NCI-H748 (cell line): Measurements from ENCODE around the gene CAPN10.
"Not testable (repeated sequence)": the region's sequence is repeated elsewhere in the genome, so short reads cannot be mapped to it uniquely, and the experiment has no call there.

ENCODE experiments used
- DNase-seq: peaks from one replicate; lab custom pipeline; 2025; ENCODE audit not compliant: unreplicated experiment; lab: John Stamatoyannopoulos, UW

Gene CAPN10

DNA sequence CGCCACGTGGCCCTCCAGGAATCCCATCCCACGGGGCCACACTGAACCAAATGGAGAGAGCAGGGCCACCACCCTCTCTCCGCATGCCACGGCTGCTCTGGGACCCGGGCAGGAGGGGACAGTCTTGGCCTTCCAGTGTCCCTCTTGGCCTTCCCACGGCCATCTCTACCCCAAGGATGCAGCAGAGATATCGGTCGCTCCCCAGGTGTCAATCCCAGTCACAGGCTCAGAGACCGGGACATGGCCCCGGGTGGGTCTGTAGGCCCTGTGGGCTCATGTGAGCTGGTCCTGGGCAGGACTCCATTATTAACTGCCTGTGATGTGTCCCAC is 15.3 kb downstream of the CAPN10 start:
- DNase-seq, result no peak

DNA sequence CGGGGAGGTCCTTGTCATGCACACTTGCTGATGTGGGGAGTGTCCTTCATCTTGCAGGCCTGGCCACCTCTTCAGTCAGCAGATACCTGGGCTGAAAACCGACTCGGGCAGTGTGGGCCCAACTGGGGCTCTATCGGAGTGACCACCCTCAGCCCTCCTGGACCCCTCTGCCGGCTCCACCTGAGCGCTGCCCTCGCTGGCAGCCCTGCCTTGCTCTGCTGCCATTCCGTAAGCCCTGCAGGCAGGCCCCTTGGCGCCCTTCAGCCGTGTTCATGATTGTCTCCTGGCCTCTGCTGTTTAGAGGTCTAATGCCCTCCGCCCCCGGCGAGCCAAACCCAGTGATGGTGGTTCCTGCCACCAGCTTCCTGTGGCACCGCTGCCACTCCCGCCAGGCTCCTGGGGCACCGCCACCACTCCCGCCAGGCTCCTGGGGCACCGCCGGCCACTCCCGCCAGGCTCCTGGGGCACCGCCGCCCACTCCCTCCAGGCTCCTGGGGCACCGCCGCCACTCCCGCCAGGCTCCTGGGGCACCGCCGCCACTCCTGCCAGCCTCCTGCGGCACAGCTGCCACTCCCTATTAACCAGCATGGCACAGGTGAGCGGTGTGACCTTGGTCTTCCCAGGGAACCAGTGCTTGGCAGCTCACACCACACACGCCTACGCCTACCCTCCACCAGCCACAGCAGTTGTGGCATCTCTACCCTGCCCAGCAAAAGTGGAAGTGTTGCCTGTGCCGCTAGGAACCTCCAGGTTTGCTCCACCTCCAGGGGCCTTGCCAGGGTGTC is 15.9 kb downstream of the CAPN10 start:
- no peak for DNase-seq

DNA sequence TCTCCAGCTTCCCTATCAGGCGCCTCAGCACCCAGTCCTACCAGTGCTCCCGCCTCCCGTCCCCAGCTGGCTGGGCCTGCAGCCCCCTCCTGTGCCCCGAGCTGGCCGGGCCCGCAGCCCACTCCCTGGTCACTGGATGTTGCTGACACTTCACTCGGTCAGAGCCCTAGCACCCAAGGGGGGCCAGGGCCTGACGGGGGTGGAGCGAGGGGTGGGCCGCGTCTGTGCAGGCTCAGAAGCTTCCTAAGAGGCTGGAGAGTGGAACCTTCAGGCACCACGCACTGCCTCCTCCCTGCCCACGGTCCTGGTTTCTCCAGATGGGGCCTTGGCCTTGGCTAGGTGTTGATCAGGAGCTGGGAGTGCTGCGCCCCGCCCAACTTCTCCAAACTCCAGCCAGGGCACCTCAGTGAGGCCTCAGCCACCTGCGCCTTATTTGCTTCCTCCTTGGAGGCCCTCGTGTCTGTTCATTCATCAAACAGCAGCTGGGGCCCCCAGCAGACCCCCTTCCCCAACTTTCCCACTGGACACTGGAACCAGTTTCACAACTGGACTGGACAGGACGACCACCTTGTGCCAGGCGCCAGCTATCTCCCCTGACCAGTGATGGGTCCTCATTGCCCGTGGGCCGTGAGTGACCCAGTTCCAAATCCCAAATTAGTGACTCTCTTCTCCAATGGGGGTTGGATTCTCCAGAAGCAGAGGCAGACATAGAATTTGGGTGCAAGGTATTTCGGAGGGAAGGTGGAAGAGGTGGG is 16.7 kb downstream of the CAPN10 start:
- no peak for DNase-seq

DNA sequence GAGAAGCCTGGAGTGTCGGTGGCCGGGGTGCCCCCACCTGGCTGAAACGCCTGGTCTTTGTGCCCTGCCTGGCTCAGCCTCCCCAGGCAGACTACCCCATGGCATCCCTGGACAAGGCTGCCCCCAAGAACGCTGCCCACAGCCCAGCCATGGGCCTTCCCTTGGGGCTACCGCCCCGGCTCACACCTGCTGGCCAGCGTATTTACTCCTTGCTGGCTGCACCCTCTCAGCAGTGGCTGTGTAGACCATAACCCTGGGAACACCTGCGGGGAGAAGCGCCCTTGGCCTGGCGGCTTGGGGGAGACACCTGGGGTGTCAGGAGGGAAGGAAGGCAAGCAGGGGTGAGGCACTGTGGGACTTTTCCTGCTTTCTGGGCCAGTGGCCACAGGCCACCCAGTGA is 17.3 kb downstream of the CAPN10 start:
- DNase-seq, result no peak

DNA sequence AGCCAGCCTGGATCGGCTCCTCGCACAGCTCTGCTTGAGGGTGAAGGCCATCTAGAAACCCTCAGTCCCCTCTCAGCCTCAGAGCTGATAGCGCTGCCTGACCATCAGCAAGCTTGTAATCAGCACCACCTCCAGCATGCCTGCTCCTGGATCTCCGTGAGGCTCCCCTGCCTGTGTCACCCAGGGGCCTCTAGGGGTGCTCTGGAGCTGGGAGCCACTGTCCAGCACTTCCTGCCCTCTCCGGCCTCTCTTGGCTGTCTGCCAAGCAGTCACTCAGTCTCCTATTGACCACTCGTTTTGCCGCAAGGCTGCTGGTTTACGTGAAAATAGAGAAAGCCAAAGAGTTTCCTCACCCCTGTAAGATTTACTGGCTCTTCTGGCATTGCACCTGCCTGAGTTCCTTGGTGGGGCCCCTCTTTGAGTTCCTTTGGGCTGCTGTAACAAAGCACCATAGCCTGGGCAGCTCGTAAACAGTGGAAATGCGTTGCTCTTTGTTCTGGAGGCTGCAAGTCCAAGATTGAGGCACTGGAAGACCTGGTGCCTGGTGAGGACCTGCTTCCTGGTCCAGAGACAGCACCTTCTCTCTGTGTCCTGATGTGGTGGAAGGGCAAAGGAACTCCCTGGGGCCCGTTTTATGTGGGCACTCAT is 17.9 kb downstream of the CAPN10 start:
- peak; percentile 74 for DNase-seq

DNA sequence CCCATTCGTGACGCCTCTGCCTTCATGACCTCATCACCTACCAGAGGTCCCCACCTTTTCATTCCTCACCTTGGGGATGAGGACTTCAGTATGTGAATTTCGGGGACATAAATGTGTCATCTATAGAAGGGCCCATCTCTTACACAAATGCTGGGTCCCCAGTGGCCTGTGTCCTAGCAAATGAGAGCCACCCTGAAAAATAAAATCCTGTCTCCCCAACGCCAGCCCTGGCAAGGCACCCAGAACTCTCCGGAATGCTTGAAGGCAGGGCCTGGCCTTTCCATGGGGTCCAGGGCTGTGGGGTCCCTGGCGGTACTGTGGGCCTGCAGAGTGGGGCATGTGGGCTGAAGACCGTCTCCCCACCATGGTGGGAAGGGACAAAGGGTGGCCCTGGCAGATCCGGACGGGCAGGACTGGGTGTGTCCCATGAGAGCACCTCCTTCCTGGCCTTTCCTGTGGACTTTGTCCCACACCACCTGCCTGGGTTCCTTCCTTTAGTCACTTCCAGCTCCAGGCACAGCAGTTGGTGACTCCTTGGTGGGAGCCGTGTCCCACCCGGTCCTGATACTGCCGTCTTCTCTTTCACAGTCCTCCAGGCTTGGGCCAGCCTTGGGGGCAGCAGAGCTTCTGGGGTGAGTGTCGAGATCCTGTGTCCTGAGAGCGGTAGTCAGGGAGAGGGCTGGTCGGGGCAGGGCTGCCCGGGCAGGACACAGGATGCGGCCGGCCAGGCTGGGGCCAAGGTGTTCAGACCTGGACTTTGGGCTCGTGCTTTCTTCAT is 18.6 kb downstream of the CAPN10 start:
- no peak for DNase-seq

DNA sequence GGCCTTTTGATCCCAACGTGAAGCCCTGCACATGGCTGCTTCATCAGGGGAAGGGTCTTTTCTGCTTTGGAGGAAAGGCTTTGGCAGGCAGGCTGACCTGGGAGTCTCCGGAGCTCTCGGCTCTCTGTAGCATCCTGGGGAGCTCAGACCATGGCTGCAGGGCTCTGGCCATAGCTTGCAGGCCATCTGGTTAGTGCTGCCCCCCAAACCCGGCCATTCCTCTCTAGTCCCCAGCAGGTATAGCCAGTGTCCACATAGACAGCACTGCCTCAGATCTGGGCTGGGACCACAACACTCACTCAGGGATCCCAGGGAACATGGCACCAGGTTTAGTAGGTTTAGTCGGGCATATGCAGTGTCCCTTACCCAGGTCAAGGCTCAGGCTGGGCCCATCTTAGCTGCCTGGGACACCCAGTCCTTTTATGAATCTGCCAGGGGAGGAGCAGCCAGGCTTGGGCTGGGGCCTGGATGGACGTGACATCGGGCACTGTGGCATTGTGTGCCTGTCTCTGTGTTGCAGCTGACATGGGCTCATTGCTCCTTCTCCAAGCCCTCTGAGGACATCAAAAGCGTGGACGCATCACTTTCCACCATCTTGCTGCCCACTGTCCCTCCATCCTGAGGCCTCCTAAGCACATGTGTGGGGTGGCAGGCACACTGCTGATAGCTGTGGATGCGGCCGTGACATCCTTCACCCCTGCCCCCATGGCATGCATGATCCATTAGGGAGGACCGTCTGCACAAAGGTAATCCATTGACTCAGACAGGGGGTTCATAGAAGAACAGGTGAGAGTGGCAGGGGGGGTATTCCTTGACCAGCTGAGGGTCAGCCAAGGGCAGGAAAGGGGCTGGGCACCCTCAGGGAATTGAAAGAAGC is 19.6 kb downstream of the CAPN10 start:
- no peak for DNase-seq

DNA sequence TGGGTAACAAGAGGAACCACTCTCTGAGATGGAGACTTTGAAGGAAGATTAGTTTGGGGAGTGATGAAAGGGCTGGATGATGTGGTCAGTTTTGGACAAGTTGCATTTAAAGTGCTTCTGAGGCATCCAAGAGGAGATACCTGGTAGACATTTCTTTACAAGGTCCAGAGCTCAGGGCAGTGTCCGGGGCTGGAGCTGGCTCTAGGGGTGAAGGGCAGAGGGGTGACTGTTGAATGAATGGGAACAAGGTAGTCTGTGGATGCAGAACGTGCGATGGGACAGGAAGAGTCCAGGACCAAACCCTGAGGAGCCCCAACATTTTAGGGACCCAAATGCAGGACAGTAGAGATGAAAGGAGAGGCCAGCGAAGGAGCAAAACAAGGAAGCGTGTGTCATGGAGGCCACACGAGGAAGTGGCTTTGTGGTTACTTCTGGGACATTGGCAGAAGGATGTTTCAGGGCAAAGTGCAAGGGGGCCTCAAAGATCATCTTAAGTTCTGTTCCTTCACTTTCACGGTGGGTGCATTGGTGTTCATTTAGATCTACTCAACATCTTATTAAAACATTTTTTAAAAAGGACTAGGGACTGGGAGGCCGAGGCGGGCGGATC is 25.2 kb downstream of the CAPN10 start:
- no peak for DNase-seq

DNA sequence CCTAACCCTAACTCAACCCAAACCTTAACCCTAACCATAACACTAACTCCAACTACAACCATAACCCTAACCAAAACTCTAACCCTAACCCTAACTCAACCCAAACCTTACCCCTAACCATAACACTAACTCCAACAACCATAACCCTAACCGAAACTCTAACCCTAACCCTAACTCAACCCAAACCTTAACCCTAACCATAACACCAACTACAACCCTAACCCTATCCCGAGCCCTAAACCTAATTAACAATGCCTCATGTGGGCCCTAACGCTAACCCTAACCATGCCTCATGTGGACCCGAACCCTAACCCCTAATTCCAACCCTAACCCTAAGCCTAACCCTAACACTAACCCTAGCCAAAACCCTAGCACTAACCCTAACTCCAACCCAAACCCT is 27.2 kb downstream of the CAPN10 start:
- no peak for DNase-seq

DNA sequence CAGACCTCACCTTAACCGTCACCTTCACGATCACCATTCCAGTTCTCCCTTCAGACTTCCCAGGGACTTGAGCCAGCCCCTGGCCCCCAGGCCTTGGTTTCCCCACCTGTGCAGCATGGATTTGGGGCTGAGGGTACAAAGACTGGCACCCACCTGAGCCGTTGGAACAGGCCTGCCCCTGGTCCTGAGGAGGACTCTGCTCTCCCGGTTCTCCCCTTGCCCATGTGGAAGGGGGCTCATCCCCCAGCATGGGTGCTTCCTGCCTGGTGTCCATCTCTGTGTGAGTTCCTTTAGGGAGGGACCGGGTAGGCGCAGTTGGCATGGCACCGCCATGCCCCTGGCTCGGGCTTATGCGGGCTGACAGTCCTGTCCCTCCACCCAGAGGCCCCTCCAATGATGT is 27.9 kb downstream of the CAPN10 start:
- no peak for DNase-seq

DNA sequence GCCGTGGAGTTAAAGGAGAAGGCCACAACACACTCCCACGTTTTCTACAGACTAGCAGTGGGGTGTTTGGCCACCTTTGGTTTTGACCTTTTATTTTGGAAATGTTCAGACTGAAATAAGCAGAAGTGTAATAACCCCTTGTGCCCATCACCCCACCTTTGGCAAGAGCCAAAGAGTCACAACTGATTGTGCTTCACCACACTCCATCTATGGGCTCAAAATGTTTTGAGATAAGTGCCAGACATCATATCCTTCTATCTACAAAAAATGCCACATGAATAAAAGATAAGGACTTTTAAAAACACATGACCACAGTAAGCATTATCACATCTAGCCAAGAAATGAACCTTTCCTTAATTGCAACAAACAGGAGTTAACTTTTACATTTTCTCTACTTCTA is 28.9 kb downstream of the CAPN10 start:
- no peak for DNase-seq

DNA sequence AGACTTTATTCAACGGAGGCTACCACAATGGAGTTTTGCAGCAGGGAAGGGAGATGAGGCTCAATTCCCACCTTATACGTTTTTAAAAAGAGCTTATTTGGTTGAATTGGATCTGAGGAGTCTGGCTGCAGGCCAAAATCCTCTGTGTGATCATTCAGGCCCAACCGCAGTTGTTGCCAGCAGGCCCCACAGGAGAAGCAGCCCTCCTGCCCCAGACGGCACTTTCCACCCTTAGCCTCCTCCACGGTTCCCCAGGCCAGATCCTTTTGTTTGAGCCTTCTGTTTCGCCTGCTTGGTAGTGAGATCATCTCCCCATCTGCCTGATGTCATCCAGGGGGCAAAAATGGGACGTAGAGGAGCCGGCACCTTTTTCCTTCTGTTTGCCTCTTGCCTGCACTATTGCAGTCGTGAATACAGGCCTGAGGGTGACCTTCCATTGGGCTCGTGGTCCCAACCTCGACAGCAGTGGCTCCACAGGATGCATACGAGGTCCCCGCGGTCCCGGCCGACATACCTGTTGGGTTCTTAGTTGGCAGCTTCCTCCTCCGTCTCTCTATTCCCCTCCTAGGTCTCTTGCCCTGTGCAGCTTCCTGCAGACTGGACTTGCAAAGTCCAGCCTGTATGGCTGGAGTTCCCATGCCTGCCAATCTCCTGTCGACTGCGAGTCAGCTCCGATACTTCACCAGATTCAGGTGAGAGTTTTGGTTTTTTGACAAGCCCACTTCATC is 29.4 kb downstream of the CAPN10 start:
- no peak for DNase-seq

DNA sequence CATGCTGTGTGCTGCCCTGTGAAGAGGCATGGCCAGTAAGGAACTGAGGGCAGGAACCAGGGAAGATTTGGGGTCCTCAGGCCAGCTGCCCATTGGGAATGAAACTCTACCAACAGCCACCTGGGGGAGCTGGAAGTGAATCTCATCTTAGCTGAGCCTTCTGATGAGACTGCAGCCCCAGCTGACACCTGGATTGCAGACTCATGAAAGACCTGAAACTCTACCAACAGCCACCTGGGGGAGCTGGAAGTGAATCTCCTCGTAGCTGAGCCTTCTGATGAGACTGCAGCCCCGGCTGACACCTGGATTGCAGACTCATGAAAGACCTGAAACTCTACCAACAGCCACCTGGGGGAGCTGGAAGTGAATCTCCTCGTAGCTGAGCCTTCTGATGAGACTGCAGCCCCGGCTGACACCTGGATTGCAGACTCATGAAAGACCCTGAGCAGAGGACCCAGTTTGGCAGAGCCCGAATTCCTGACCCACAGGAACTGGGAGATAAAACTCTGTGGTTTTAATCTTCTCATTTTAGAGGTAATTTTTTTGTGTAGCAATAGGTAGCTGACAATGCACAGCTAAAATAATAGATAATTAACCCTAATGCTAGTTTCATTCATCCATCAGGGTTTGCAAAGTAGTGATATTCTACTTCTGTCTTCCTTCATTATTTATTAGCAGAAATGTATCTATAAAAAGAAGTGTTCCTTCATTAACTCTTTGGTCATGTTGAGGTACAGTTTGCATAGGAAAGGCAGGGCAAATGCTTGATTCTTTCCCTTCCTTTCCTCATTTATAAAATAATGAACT is 30.5 kb downstream of the CAPN10 start:
- not testable (repeated sequence) for DNase-seq

DNA sequence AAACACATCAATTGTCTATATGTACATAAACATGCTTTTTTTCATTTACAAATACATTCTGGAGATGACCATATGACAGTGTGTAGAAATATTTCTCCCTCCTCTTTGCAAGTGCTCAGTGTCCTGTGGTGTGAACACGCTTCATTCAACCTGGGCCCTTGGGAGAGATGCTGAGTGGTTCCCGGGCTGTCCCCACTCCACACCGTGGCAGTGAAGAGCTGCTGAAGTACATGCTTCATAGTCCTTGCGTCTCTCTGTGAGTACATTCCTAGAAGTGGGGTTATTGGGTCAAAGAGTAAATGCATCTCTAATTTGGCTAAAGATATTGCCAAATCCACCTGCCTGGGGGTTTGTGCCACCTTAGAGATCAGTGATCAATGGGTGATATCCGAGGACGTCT is 32.2 kb downstream of the CAPN10 start:
- no peak for DNase-seq

DNA sequence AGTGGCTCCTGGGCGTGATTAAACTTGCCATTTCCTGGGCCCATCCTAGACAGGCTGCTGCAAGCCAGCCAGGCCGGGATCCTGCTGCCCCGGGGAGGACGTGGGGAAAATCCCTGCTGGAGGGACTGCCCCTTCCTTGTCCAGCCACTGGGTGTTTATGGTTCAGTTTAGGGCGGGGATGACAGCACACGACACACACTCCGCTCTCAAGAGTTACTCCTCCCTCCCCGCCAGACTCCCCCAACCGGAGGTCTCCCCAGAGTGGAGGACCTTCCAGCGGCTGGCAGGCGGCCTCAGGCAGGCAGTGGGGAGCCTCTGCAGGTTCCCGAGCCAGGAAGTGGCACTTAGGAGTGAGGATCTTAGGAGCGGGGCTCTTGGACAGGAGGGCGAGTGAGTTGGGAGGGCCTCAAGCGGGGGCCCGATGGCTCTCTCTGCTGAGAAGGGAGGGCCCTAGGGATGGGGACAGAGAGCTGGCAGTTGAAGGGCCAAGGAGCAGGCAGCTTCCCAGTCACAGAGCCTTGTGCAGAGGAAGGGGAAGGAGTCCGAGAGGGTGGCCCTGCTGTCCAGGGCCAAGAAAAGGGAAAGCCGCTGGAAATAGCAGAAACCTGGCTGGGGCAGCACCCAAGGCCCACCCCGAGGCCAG is 33.1 kb downstream of the CAPN10 start:
- DNase-seq, result no peak

DNA sequence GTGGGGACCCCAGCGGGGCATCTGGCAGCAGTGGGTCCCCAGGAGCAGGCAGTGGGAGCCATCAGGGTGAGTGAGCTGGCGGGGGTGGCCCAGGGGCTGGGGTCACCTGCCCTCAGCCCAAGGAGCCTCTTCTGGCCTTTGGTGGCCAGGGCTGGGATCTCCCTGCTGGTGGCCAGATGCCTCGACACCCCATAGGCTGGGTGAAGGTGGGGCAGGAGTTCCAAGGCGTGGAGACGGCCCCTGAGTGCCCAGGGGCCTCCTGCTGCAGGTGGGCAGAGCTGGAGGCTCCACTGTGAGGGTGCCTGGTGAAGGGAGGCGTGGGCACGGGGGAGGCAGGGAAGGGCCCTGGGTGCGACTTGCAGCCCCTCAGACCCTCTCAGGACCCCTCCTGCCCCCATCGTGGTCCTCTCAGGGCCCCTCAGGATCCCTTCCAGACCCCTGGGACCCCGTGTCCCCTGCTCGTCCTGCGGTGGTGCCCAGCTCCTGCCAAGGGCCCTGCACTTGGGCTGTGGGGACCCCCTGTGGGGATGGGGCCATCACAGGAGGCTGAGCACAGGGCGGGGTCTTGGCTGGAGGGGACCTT is 33.7 kb downstream of the CAPN10 start:
- no peak for DNase-seq

DNA sequence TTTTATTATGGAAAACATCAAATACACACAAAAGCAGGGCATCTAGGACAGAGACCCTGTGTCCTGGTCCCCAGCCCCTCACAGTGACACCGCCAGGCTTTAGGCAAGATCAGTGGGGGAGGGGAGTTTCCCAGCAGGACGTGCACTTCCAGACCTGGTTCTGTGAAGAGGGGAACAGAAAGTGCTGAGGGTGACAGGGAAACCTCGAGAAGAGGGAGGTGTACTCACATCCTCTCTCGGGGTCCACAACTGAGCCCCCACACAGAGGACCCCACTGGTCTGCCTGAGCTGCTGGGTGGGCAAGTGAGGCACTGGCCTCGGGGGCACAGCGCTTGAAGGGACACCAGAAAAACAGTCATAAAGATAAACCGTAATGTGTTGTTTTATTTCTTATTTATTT is 34.3 kb downstream of the CAPN10 start:
- no peak for DNase-seq

DNA sequence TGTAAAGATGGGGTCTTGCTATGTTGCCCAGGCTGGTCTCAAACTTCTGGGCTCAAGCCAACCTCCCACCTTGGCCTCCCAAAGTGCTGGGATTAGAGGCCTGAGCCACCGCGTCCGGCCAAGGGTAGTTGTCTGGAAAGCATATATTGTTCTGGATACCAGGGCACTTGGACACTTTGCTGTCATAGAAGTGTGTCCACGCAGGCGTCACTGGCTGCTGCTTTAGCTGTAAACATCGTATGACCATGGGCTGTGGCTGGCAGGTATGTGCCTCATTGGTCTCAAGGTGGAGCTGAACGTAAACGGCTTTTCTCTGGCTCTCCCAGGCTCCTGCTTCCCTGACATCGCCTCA is 35.5 kb downstream of the CAPN10 start:
- no peak for DNase-seq
